ENCODE data around the gene PRKG1.

The PRKG1 gene

GRCh38 chr10:51635436-51635835, 561.1 kb downstream of the PRKG1 start:
- Histone ChIP-seq H3K27ac (ENCODE audit: low read length) (no peak overlapping the region), H3K36me3 (ENCODE audit: control insufficient read depth, insufficient read depth, low read length) (no peaks in the 10 kb centered on the region), H3K27me3 (ENCODE audit: control insufficient read depth, insufficient read depth, low read length) (no peaks in the 10 kb centered on the region), H3K4me3 (ENCODE audit: low read length) (no peak overlapping the region), H3K4me1 (ENCODE audit: control insufficient read depth, insufficient read depth, low read length) (no peaks in the 10 kb centered on the region), H3K9me3 (ENCODE audit: control insufficient read depth, insufficient read depth, low read length) (no peaks in the 10 kb centered on the region)
- DNase-seq (ENCODE audit: low read depth, low spot score) = no peak
- no CpG with 5 or more reads among the region's 1 CpG for WGBS (ENCODE audit: insufficient coverage, insufficient read length)

- no CpG with 5 or more reads among the region's 4 CpGs for WGBS (ENCODE audit: insufficient coverage, insufficient read length)
- Histone ChIP-seq H3K9me3 (ENCODE audit: control insufficient read depth, insufficient read depth, low read length) (no peaks in the 10 kb centered on the region), H3K27me3 (ENCODE audit: control insufficient read depth, insufficient read depth, low read length) (no peaks in the 10 kb centered on the region), H3K36me3 (ENCODE audit: control insufficient read depth, insufficient read depth, low read length) (no peaks in the 10 kb centered on the region), H3K27ac (ENCODE audit: low read length) (no peak overlapping the region), H3K4me3 (ENCODE audit: low read length) (no peak overlapping the region), H3K4me1 (ENCODE audit: control insufficient read depth, insufficient read depth, low read length) (no peaks in the 10 kb centered on the region)
- no peak for DNase-seq (ENCODE audit: low read depth, low spot score)
These were observed 563.9 kb downstream of the PRKG1 start for GRCh38 chr10:51638211-51638610.

GRCh38 chr10:51638737-51639136, 564.5 kb downstream of the PRKG1 start:
- H3K9me3 ChIP-seq (ENCODE audit: control insufficient read depth, insufficient read depth, low read length) = no peaks in the 10 kb centered on the region
- no peak overlapping the region for H3K4me3 ChIP-seq (ENCODE audit: low read length)
- no peaks in the 10 kb centered on the region for H3K27me3 ChIP-seq (ENCODE audit: control insufficient read depth, insufficient read depth, low read length)
- DNase-seq (ENCODE audit: low read depth, low spot score) = no peak
- no peaks in the 10 kb centered on the region for H3K4me1 ChIP-seq (ENCODE audit: control insufficient read depth, insufficient read depth, low read length)
- H3K36me3 ChIP-seq (ENCODE audit: control insufficient read depth, insufficient read depth, low read length) = no peaks in the 10 kb centered on the region
- no peak overlapping the region for H3K27ac ChIP-seq (ENCODE audit: low read length)
- no CpG with 5 or more reads among the region's 1 CpG for WGBS (ENCODE audit: insufficient coverage, insufficient read length)

DNA sequence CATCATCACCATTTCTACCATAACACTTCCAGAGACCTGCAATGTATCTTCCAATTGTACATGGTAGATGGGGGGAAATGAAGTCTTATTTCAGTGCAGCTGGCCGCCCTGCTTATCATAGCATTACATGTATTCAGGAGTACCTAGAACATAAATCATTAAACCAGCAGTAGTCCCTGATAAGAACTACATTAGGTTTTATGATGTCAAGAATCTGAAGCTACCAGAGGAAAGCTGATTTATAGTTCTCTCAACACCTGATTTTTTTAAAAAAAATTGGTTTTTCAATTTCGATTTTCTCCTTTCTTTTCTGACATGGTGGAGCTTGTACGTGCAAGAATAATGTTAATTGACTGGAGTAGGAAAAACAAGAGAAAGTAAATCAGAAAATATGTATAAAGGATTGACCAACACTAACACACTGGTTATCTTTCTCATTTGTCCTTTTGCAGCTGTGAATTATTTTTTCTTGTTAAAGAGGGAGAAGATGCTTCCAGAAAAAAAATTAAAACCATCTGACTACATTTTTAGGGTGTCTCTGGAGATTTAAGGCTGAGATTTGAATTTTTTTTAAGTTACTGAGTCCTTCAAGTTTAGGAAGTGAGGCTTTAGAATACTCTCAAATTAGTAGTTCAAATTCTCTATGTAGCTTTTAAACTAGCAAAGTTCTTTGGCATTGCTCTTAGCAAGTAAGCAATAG, 566.0 kb downstream of the PRKG1 start:
- Histone ChIP-seq H3K4me3 (ENCODE audit: low read length) (no peak overlapping the region), H3K9me3 (ENCODE audit: control insufficient read depth, insufficient read depth, low read length) (no peaks in the 10 kb centered on the region), H3K27ac (ENCODE audit: low read length) (no peak overlapping the region), H3K36me3 (ENCODE audit: control insufficient read depth, insufficient read depth, low read length) (no peaks in the 10 kb centered on the region), H3K4me1 (ENCODE audit: control insufficient read depth, insufficient read depth, low read length) (no peaks in the 10 kb centered on the region), H3K27me3 (ENCODE audit: control insufficient read depth, insufficient read depth, low read length) (no peaks in the 10 kb centered on the region)
- no peak for DNase-seq (ENCODE audit: low read depth, low spot score)
- no CpG with 5 or more reads among the region's 3 CpGs for WGBS (ENCODE audit: insufficient coverage, insufficient read length)

GRCh38 chr10:51642581-51642980, 568.3 kb downstream of the PRKG1 start:
- DNase-seq (ENCODE audit: low read depth, low spot score) = no peak
- Histone ChIP-seq H3K27ac (ENCODE audit: low read length) (no peak overlapping the region), H3K9me3 (ENCODE audit: control insufficient read depth, insufficient read depth, low read length) (no peaks in the 10 kb centered on the region), H3K4me1 (ENCODE audit: control insufficient read depth, insufficient read depth, low read length) (no peaks in the 10 kb centered on the region), H3K36me3 (ENCODE audit: control insufficient read depth, insufficient read depth, low read length) (no peaks in the 10 kb centered on the region), H3K4me3 (ENCODE audit: low read length) (no peak overlapping the region), H3K27me3 (ENCODE audit: control insufficient read depth, insufficient read depth, low read length) (no peaks in the 10 kb centered on the region)
- WGBS (ENCODE audit: insufficient coverage, insufficient read length) = 100% methylated on average over 1 of the region's 4 CpGs

GRCh38 chr10:51643734-51644133, 569.4 kb downstream of the PRKG1 start:
- Histone ChIP-seq H3K36me3 (ENCODE audit: control insufficient read depth, insufficient read depth, low read length) (no peaks in the 10 kb centered on the region), H3K27me3 (ENCODE audit: control insufficient read depth, insufficient read depth, low read length) (no peaks in the 10 kb centered on the region), H3K4me1 (ENCODE audit: control insufficient read depth, insufficient read depth, low read length) (no peaks in the 10 kb centered on the region), H3K27ac (ENCODE audit: low read length) (no peak overlapping the region), H3K9me3 (ENCODE audit: control insufficient read depth, insufficient read depth, low read length) (no peaks in the 10 kb centered on the region), H3K4me3 (ENCODE audit: low read length) (no peak overlapping the region)
- 100% methylated on average over 1 of the region's 3 CpGs for WGBS (ENCODE audit: insufficient coverage, insufficient read length)
- DNase-seq (ENCODE audit: low read depth, low spot score) = no peak

DNA sequence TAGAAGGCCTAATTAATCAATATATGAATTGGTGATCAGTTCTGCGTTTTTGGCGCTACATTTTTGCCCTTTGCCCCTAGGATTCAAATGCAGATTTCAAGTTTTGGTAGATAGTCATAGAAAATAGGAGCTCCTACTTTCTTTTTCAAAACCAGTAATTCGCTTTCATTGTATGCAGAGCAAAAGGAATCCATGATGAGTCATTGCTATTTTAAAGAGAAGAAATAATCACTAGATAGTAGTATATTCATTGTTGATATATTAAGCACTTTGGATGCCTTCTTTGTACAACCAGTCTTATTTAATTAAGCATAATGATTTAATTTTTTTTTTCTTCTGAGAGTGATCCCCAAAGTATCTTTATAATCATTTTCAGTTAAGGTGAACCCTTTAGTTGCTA, 574.8 kb downstream of the PRKG1 start:
- no peaks in the 10 kb centered on the region for H3K36me3 ChIP-seq (ENCODE audit: control insufficient read depth, insufficient read depth, low read length)
- no peaks in the 10 kb centered on the region for H3K27me3 ChIP-seq (ENCODE audit: control insufficient read depth, insufficient read depth, low read length)
- DNase-seq (ENCODE audit: low read depth, low spot score) = no peak
- H3K4me1 ChIP-seq (ENCODE audit: control insufficient read depth, insufficient read depth, low read length) = no peaks in the 10 kb centered on the region
- no peaks in the 10 kb centered on the region for H3K9me3 ChIP-seq (ENCODE audit: control insufficient read depth, insufficient read depth, low read length)
- no peak overlapping the region for H3K27ac ChIP-seq (ENCODE audit: low read length)
- WGBS (ENCODE audit: insufficient coverage, insufficient read length) = no CpG with 5 or more reads among the region's 3 CpGs
- H3K4me3 ChIP-seq (ENCODE audit: low read length) = no peak overlapping the region

- WGBS (ENCODE audit: insufficient coverage, insufficient read length) = no CpG with 5 or more reads among the region's 1 CpG
- H3K27me3 ChIP-seq (ENCODE audit: control insufficient read depth, insufficient read depth, low read length) = no peaks in the 10 kb centered on the region
- no peak overlapping the region for H3K4me3 ChIP-seq (ENCODE audit: low read length)
- H3K36me3 ChIP-seq (ENCODE audit: control insufficient read depth, insufficient read depth, low read length) = no peaks in the 10 kb centered on the region
- no peaks in the 10 kb centered on the region for H3K4me1 ChIP-seq (ENCODE audit: control insufficient read depth, insufficient read depth, low read length)
- no peaks in the 10 kb centered on the region for H3K9me3 ChIP-seq (ENCODE audit: control insufficient read depth, insufficient read depth, low read length)
- no peak for DNase-seq (ENCODE audit: low read depth, low spot score)
- H3K27ac ChIP-seq (ENCODE audit: low read length) = no peak overlapping the region
These were observed 576.8 kb downstream of the PRKG1 start for GRCh38 chr10:51651063-51651462.

DNA sequence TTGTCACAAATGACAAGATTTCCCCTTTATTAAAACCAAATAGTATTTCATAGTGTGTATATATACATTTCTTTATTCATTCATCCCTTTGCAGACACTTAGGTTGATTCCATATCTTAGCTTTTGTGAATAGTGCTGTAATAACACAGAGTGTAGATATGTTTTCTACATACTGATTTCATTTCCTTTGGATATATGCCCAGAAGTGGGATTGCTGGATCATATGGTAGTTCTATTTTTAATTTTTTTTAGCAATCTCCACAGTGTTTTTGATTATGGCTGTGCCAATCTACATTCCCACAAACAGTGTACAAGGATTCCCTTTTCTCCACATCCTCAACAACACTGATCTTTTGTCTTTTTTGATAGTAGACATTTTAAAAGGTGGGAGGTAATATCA, 578.7 kb downstream of the PRKG1 start:
- no peaks in the 10 kb centered on the region for H3K36me3 ChIP-seq (ENCODE audit: control insufficient read depth, insufficient read depth, low read length)
- no peak overlapping the region for H3K4me3 ChIP-seq (ENCODE audit: low read length)
- no peaks in the 10 kb centered on the region for H3K4me1 ChIP-seq (ENCODE audit: control insufficient read depth, insufficient read depth, low read length)
- H3K9me3 ChIP-seq (ENCODE audit: control insufficient read depth, insufficient read depth, low read length) = no peaks in the 10 kb centered on the region
- no peak for DNase-seq (ENCODE audit: low read depth, low spot score)
- no peak overlapping the region for H3K27ac ChIP-seq (ENCODE audit: low read length)
- no peaks in the 10 kb centered on the region for H3K27me3 ChIP-seq (ENCODE audit: control insufficient read depth, insufficient read depth, low read length)

DNA sequence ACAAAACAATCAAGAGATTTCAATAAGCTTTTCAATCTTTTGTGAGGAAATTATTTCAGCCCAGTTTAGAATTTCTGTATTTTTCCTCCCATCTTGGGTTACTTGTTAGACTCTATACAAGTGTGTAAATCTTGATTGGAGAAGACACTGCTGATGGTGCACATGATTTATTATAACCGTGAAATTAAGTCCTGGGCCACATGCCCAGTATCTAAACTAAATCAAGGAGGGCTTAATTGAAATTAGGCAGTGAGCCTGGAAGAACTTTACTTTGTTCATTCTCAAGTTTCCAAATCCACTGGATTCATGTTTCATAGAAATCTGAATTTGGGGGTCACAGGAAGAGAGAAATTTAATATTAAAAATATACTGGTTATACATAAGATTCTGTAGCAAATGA, 580.6 kb downstream of the PRKG1 start:
- Histone ChIP-seq H3K36me3 (ENCODE audit: control insufficient read depth, insufficient read depth, low read length) (no peaks in the 10 kb centered on the region), H3K27ac (ENCODE audit: low read length) (no peak overlapping the region), H3K27me3 (ENCODE audit: control insufficient read depth, insufficient read depth, low read length) (no peaks in the 10 kb centered on the region), H3K4me3 (ENCODE audit: low read length) (no peak overlapping the region), H3K9me3 (ENCODE audit: control insufficient read depth, insufficient read depth, low read length) (no peaks in the 10 kb centered on the region), H3K4me1 (ENCODE audit: control insufficient read depth, insufficient read depth, low read length) (peaks cover 1% of the 10 kb centered on the region; the same call in 1 of the 2 replicates)
- WGBS (ENCODE audit: insufficient coverage, insufficient read length) = no CpG with 5 or more reads among the region's 1 CpG
- DNase-seq (ENCODE audit: low read depth, low spot score) = no peak

- no CpG with 5 or more reads among the region's 3 CpGs for WGBS (ENCODE audit: insufficient coverage, insufficient read length)
- H3K4me1 ChIP-seq (ENCODE audit: control insufficient read depth, insufficient read depth, low read length) = peaks cover 1% of the 10 kb centered on the region; the same call in 1 of the 2 replicates
These were observed 582.2 kb downstream of the PRKG1 start for GRCh38 chr10:51656503-51656902.

More at GRCh38 chr10:51656503-51656902, 582.2 kb downstream of the PRKG1 start:
- Histone ChIP-seq H3K27me3 (ENCODE audit: control insufficient read depth, insufficient read depth, low read length) (no peaks in the 10 kb centered on the region), H3K9me3 (ENCODE audit: control insufficient read depth, insufficient read depth, low read length) (no peaks in the 10 kb centered on the region), H3K27ac (ENCODE audit: low read length) (no peak overlapping the region), H3K36me3 (ENCODE audit: control insufficient read depth, insufficient read depth, low read length) (no peaks in the 10 kb centered on the region), H3K4me3 (ENCODE audit: low read length) (no peak overlapping the region)
- DNase-seq (ENCODE audit: low read depth, low spot score) = no peak
